ENCODE data around the gene AGA. TPM values are rescaled to one million over a fixed set of nuclear protein-coding genes. Genes with fewer than 3 reads are reported as not detected.

The AGA gene
- total and polyA plus RNA-seq, 2 of the 4 experiments (the other 2 are of a cell fraction): 26.3 to 38.5 TPM

DNA sequence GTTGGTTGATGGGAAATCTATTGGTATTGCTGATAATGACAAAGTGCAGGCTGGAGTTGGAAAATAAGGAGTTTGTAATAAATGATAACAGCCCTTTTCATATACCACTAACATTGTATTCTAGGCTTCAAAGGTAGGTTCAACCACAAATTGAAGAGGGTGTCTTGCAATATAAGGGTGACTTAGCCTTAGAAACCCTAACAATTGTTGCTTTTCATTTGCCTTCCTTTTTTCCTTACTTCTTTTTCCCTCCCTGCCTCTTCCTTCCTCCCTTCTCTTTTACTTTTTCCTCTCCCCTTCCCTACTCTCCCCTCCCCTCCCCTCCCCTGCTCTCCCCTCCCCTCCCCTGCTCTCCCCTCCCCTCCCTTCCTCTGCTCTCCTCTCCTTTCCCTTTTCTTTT, 10.9 kb upstream of the AGA start:
- no peak for DNase-seq
- H2AK5ac ChIP-seq (ENCODE audit: low read depth, low read length): no peak overlapping the region
- intact Hi-C loops (cut with micrococcal nuclease): no loop called here
- H3K23ac ChIP-seq (ENCODE audit: low read depth, low read length): no peak overlapping the region
- no peak overlapping the region for H2BK120ac ChIP-seq (ENCODE audit: low read depth, low read length)
- no peak overlapping the region for H2AK9ac ChIP-seq (replicated peaks; ENCODE audit: low read depth, low read length, poor library complexity)
- no peak overlapping the region for H2BK20ac ChIP-seq (ENCODE audit: low read depth, low read length)
- no peak for ATAC-seq (ENCODE audit: low read depth)
- no TSS peak for BruUV-seq (replicated peaks)
- no peak overlapping the region for H2BK5ac ChIP-seq (ENCODE audit: low read depth, low read length, poor library complexity, severe bottlenecking)
- H4K8ac ChIP-seq (ENCODE audit: low read depth in 2 of 2, low read length in 2 of 2): no peak overlapping the region
- H4K5ac ChIP-seq (ENCODE audit: low read depth, low read length): no peak overlapping the region
- H3K36me3 ChIP-seq (ENCODE audit: control insufficient read depth, insufficient read depth, low read length): no peaks in the 10 kb centered on the region
- H3K4me1 ChIP-seq (ENCODE audit: control insufficient read depth, insufficient read depth, low read length): peaks cover 2% of the 10 kb centered on the region; the same call in 1 of the 2 replicates
- H3K4me2 ChIP-seq (ENCODE audit: low read depth, low read length): no peak overlapping the region
- H2BK15ac ChIP-seq (ENCODE audit: low read depth, low read length): no peak overlapping the region
- in situ Hi-C loops (cut with MboI; ENCODE audit: low sequenced_read_pairs): no loop called here
- H3K9me1 ChIP-seq (ENCODE audit: insufficient read depth, low read length): no peaks in the 10 kb centered on the region
- H3K9me3 ChIP-seq (ENCODE audit: control insufficient read depth, insufficient read depth, low read length): no peaks in the 10 kb centered on the region
- H3K27me3 ChIP-seq (ENCODE audit: control insufficient read depth, insufficient read depth, low read length): no peaks in the 10 kb centered on the region
- POLR2A ChIA-PET (ENCODE audit: unreplicated experiment): no interaction called here
- H4K91ac ChIP-seq (ENCODE audit: insufficient read depth, low read depth, low read length): no peak overlapping the region
- no peak overlapping the region for H3K56ac ChIP-seq (ENCODE audit: extremely low read depth, insufficient read depth, low read length)
- no peak overlapping the region for H3K4me3 ChIP-seq (ENCODE audit: insufficient read depth, low read depth, low read length)
- H3K18ac ChIP-seq (ENCODE audit: low read depth, low read length): no peak overlapping the region
- H3K79me1 ChIP-seq (ENCODE audit: low read depth in 1 of 2, low read length in 2 of 2): no peaks in the 10 kb centered on the region; a peak in 1 of 4 replicates
- dilution Hi-C loops (cut with HindIII; ENCODE audit: low sequenced_read_pairs, unreplicated experiment): no loop called here
- no peak overlapping the region for H3K9ac ChIP-seq (ENCODE audit: low read depth, low read length)
- TF ChIP-seq RAD21 (IDR thresholded peaks at IDR 0.05; ENCODE audit: low read length): no peak
- TF ChIP-seq, protein P1, sequence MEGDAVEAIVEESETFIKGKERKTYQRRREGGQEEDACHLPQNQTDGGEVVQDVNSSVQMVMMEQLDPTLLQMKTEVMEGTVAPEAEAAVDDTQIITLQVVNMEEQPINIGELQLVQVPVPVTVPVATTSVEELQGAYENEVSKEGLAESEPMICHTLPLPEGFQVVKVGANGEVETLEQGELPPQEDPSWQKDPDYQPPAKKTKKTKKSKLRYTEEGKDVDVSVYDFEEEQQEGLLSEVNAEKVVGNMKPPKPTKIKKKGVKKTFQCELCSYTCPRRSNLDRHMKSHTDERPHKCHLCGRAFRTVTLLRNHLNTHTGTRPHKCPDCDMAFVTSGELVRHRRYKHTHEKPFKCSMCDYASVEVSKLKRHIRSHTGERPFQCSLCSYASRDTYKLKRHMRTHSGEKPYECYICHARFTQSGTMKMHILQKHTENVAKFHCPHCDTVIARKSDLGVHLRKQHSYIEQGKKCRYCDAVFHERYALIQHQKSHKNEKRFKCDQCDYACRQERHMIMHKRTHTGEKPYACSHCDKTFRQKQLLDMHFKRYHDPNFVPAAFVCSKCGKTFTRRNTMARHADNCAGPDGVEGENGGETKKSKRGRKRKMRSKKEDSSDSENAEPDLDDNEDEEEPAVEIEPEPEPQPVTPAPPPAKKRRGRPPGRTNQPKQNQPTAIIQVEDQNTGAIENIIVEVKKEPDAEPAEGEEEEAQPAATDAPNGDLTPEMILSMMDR (conservative IDR thresholded peaks at IDR 0.05; ENCODE audit: low read depth, low read length): no peak
- no peak for TF ChIP-seq SMC3 (IDR thresholded peaks at IDR 0.05; ENCODE audit: low read depth, low read length)
- TF ChIP-seq USF2 (IDR thresholded peaks at IDR 0.05; ENCODE audit: low read depth, low read length): no peak
- no peak for TF ChIP-seq RCOR1 (IDR thresholded peaks at IDR 0.05; ENCODE audit: insufficient replicate concordance, low read length)
- TF ChIP-seq MXI1 (IDR thresholded peaks at IDR 0.05; ENCODE audit: borderline replicate concordance, low read depth, low read length): no peak
- no peak for TF ChIP-seq NFE2L2 (IDR thresholded peaks at IDR 0.05; ENCODE audit: low read depth, low read length)
- no peak for TF ChIP-seq ELK1 (IDR thresholded peaks at IDR 0.05; ENCODE audit: borderline replicate concordance, low read depth, low read length)
- no peak for TF ChIP-seq BHLHE40 (IDR thresholded peaks at IDR 0.05; ENCODE audit: low read depth, low read length)
- TF ChIP-seq MAZ (IDR thresholded peaks at IDR 0.05; ENCODE audit: borderline replicate concordance, low read depth, low read length): no peak
- no peak for TF ChIP-seq POLR2A (IDR thresholded peaks at IDR 0.05; ENCODE audit: low read depth, low read length)
- no peak for TF ChIP-seq CEBPB (IDR thresholded peaks at IDR 0.05; ENCODE audit: low read depth, low read length)
- TF ChIP-seq FOS (IDR thresholded peaks at IDR 0.05; ENCODE audit: low read depth, low read length): no peak
- TF ChIP-seq RFX5 (IDR thresholded peaks at IDR 0.05; ENCODE audit: low read depth, low read length): no peak
- H3K14ac ChIP-seq (replicated peaks; ENCODE audit: low read depth, low read length): no peak overlapping the region
- no peak overlapping the region for H3K27ac ChIP-seq (ENCODE audit: insufficient read depth, low read length)
- H2AFZ ChIP-seq (replicated peaks; ENCODE audit: low read length, poor library complexity): no peak overlapping the region
- CTCF ChIA-PET: no interaction called here
- no peak overlapping the region for H3K4ac ChIP-seq (ENCODE audit: low read depth, low read length)
- no peaks in the 10 kb centered on the region for H4K20me1 ChIP-seq (ENCODE audit: insufficient read depth, low read length)
